ENCODE data around the gene TSSC4.
"Not testable (repeated sequence)": the region's sequence is repeated elsewhere in the genome, so short reads cannot be mapped to it uniquely, and the experiment has no call there.

Gene TSSC4

GRCh38 chr11:2400069-2400761 is at the start of gene TSSC4:
Gene TSSC4, plus strand, starts transcription at chr11:2400750. Its CDS starts 1,884 bp downstream, at chr11:2402634.
- peak; percentile 98 for DNase-seq

GRCh38 chr11:2351701-2352100 is 48.8 kb upstream of the TSSC4 start:
- no peak for DNase-seq

GRCh38 chr11:2352420-2352819 is 48.1 kb upstream of the TSSC4 start:
- no peak for DNase-seq

- DNase-seq: no peak
Observed at GRCh38 chr11:2355000-2355644, 45.4 kb upstream of the TSSC4 start.

- DNase-seq: no peak
Observed at GRCh38 chr11:2357246-2357645, 43.3 kb upstream of the TSSC4 start.

GRCh38 chr11:2357651-2358050 is 42.9 kb upstream of the TSSC4 start:
- DNase-seq: not testable (repeated sequence)

- no peak for DNase-seq
Observed at GRCh38 chr11:2358754-2359442, 41.7 kb upstream of the TSSC4 start.

- no peak for DNase-seq
Observed at GRCh38 chr11:2359557-2359956, 41.0 kb upstream of the TSSC4 start.

- no peak for DNase-seq
Observed at GRCh38 chr11:2360081-2360642, 40.4 kb upstream of the TSSC4 start.

GRCh38 chr11:2361565-2361964 is 39.0 kb upstream of the TSSC4 start:
- no peak for DNase-seq

- DNase-seq: no peak
Observed at GRCh38 chr11:2362414-2362813, 38.1 kb upstream of the TSSC4 start.

- DNase-seq: no peak
Observed at GRCh38 chr11:2363130-2363529, 37.4 kb upstream of the TSSC4 start.

- DNase-seq: no peak
Observed at GRCh38 chr11:2363577-2364370, 36.8 kb upstream of the TSSC4 start.

- DNase-seq: not testable (repeated sequence)
Observed at GRCh38 chr11:2364386-2364785, 36.2 kb upstream of the TSSC4 start.

GRCh38 chr11:2365571-2366210 is 34.9 kb upstream of the TSSC4 start:
- DNase-seq: no peak

GRCh38 chr11:2366276-2366675 is 34.3 kb upstream of the TSSC4 start:
- DNase-seq: no peak

GRCh38 chr11:2366733-2367132 is 33.8 kb upstream of the TSSC4 start:
- DNase-seq: no peak

- no peak for DNase-seq
Observed at GRCh38 chr11:2367266-2368160, 33.0 kb upstream of the TSSC4 start.

GRCh38 chr11:2368178-2368850 is 32.2 kb upstream of the TSSC4 start:
- DNase-seq: no peak

- no peak for DNase-seq
Observed at GRCh38 chr11:2368851-2369180, 31.7 kb upstream of the TSSC4 start.

GRCh38 chr11:2369320-2369719 is 31.2 kb upstream of the TSSC4 start:
- DNase-seq: no peak

All from NCI-H187 treated with DMSO at 0.1 percent for 48 hours (cell line).